Measurements from ENCODE around the gene SYT2. TPM values are rescaled to one million over a fixed set of nuclear protein-coding genes. Genes with fewer than 3 reads are reported as not detected.
"Not testable (repeated sequence)": the region's sequence is repeated elsewhere in the genome, so short reads cannot be mapped to it uniquely, and the experiment has no call there.

The SYT2 gene
- total RNA-seq, 4 donors from 2014 or later, result 0.28 TPM; not detected in 3

GRCh38 chr1:202624088-202624780 is 86.0 kb downstream of the SYT2 start:
- H3K4me1 ChIP-seq, result peaks cover 0 to 23% (median 10%) of the 10 kb centered on the region in 4 donors
- H3K27ac ChIP-seq, result no peak overlapping the region
- no peak for TF ChIP-seq CTCF (IDR thresholded peaks at IDR 0.05)
- no peak for TF ChIP-seq POLR2A (IDR thresholded peaks at IDR 0.05)
- no peaks in the 10 kb centered on the region for H3K9me3 ChIP-seq
- no peak for DNase-seq
- no peaks in the 10 kb centered on the region for H3K36me3 ChIP-seq
- no peaks in the 10 kb centered on the region for H3K27me3 ChIP-seq
- H3K4me3 ChIP-seq, result no peak overlapping the region

- H3K4me3 ChIP-seq, H3K9me3 ChIP-seq, DNase-seq, H3K36me3 ChIP-seq, H3K27ac ChIP-seq, H3K27me3 ChIP-seq: not testable (repeated sequence)
- H3K4me1 ChIP-seq, result peaks cover 0 to 15% (median 6%) of the 10 kb centered on the region in 4 donors
Measured at GRCh38 chr1:202623476-202623875, 86.8 kb downstream of the SYT2 start.

GRCh38 chr1:202623075-202623474 is 87.2 kb downstream of the SYT2 start:
- Histone ChIP-seq H3K9me3 (no peaks in the 10 kb centered on the region), H3K36me3 (no peaks in the 10 kb centered on the region), H3K27me3 (no peaks in the 10 kb centered on the region), H3K4me1 (peaks cover 0 to 12% (median 6%) of the 10 kb centered on the region in 4 donors), H3K4me3 (no peak overlapping the region), H3K27ac (no peak overlapping the region)
- no peak for DNase-seq
- TF ChIP-seq POLR2A (IDR thresholded peaks at IDR 0.05) (no peak), CTCF (IDR thresholded peaks at IDR 0.05) (no peak)

- DNase-seq, result peak in 1 of 3 donors; percentile 12
- H3K36me3 ChIP-seq, result no peaks in the 10 kb centered on the region
- H3K9me3 ChIP-seq, result no peaks in the 10 kb centered on the region
- no peaks in the 10 kb centered on the region for H3K27me3 ChIP-seq
- H3K4me3 ChIP-seq, result no peak overlapping the region
- peaks cover 0 to 11% (median 6%) of the 10 kb centered on the region in 4 donors for H3K4me1 ChIP-seq
- no peak overlapping the region for H3K27ac ChIP-seq
- TF ChIP-seq CTCF (IDR thresholded peaks at IDR 0.05) (no peak), POLR2A (IDR thresholded peaks at IDR 0.05) (no peak)
Measured at GRCh38 chr1:202622388-202622787, 87.9 kb downstream of the SYT2 start.

GRCh38 chr1:202621446-202621845 is 88.8 kb downstream of the SYT2 start:
- no peak for DNase-seq
- Histone ChIP-seq H3K27me3 (no peaks in the 10 kb centered on the region), H3K4me3 (no peak overlapping the region), H3K4me1 (peaks cover 0 to 12% (median 7%) of the 10 kb centered on the region in 4 donors), H3K9me3 (no peaks in the 10 kb centered on the region), H3K36me3 (no peaks in the 10 kb centered on the region), H3K27ac (no peak overlapping the region)
- TF ChIP-seq POLR2A (IDR thresholded peaks at IDR 0.05) (no peak), CTCF (IDR thresholded peaks at IDR 0.05) (no peak)

- H3K4me1 ChIP-seq, result peaks cover 0 to 18% (median 15%) of the 10 kb centered on the region in 4 donors
- H3K27me3 ChIP-seq, H3K36me3 ChIP-seq, H3K4me3 ChIP-seq, H3K27ac ChIP-seq, H3K9me3 ChIP-seq: not testable (repeated sequence)
- peak in 1 of 3 donors; percentile 30 for DNase-seq
Measured at GRCh38 chr1:202620036-202620435, 90.2 kb downstream of the SYT2 start.

- H3K27me3 ChIP-seq, result no peaks in the 10 kb centered on the region
- TF ChIP-seq POLR2A (IDR thresholded peaks at IDR 0.05), result no peak
- no peak for TF ChIP-seq CTCF (IDR thresholded peaks at IDR 0.05)
- H3K4me1 ChIP-seq, result peaks cover 0 to 22% (median 16%) of the 10 kb centered on the region in 4 donors
- DNase-seq, result peak in 1 of 3 donors; percentile 15
- H3K9me3 ChIP-seq, result no peaks in the 10 kb centered on the region
- no peaks in the 10 kb centered on the region for H3K36me3 ChIP-seq
- no peak overlapping the region for H3K4me3 ChIP-seq
- no peak overlapping the region for H3K27ac ChIP-seq
Measured at GRCh38 chr1:202619505-202619904, 90.7 kb downstream of the SYT2 start.

- not testable (repeated sequence) for DNase-seq, H3K9me3 ChIP-seq, H3K4me3 ChIP-seq, H3K36me3 ChIP-seq, H3K27ac ChIP-seq, H3K27me3 ChIP-seq
- H3K4me1 ChIP-seq, result peaks cover 0 to 24% (median 16%) of the 10 kb centered on the region in 4 donors
Measured at GRCh38 chr1:202619012-202619411, 91.2 kb downstream of the SYT2 start.

Data from Peyer's patch (tissue), 4 donors.